SKM-1 (cell line): ENCODE measurements around the gene TMEM86B.
A peak's percentile ranks its signal among the peaks of the same experiment; 100 is the strongest.

Experiments
- DNase-seq: peaks from one replicate; lab custom pipeline; 2025; ENCODE audit not compliant: unreplicated experiment; lab: John Stamatoyannopoulos, UW

TMEM86B gene

GRCh38 chr19:55228403-55229031, at the start of gene TMEM86B:
TSS of gene TMEM86B (minus strand) at chr19:55228763. CDS start at chr19:55228741, 22 bp downstream.
- no peak for DNase-seq

- no peak for DNase-seq
These were observed 48.9 kb upstream of the TMEM86B start for GRCh38 chr19:55277494-55277893.

GRCh38 chr19:55276720-55277430, 48.3 kb upstream of the TMEM86B start:
- no peak for DNase-seq

GRCh38 chr19:55275851-55276719, 47.5 kb upstream of the TMEM86B start:
- DNase-seq, result no peak

GRCh38 chr19:55273978-55274707, 45.6 kb upstream of the TMEM86B start:
- DNase-seq, result no peak

- DNase-seq, result no peak
These were observed 43.6 kb upstream of the TMEM86B start for GRCh38 chr19:55272142-55272541.

- DNase-seq, result no peak
These were observed 41.8 kb upstream of the TMEM86B start for GRCh38 chr19:55270172-55270942.

GRCh38 chr19:55269299-55269698, 40.7 kb upstream of the TMEM86B start:
- no peak for DNase-seq

GRCh38 chr19:55266840-55267239, 38.3 kb upstream of the TMEM86B start:
- no peak for DNase-seq

- no peak for DNase-seq
These were observed 37.8 kb upstream of the TMEM86B start for GRCh38 chr19:55266404-55266803.

GRCh38 chr19:55265723-55266386, 37.3 kb upstream of the TMEM86B start:
- no peak for DNase-seq

GRCh38 chr19:55265173-55265572, 36.6 kb upstream of the TMEM86B start:
- DNase-seq, result no peak

- DNase-seq, result no peak
These were observed 36.0 kb upstream of the TMEM86B start for GRCh38 chr19:55264531-55264930.

- DNase-seq, result no peak
These were observed 33.8 kb upstream of the TMEM86B start for GRCh38 chr19:55262359-55262758.

GRCh38 chr19:55261671-55262126, 33.1 kb upstream of the TMEM86B start:
- no peak for DNase-seq

GRCh38 chr19:55259540-55260210, 31.1 kb upstream of the TMEM86B start:
- DNase-seq, result no peak

- peak; percentile 78 for DNase-seq
These were observed 30.4 kb upstream of the TMEM86B start, which contains the start of gene PPP6R1 for GRCh38 chr19:55258828-55259539. TSS of gene PPP6R1 (minus strand) at chr19:55259017. CDS start at chr19:55247103, 11,914 bp downstream.

- DNase-seq, result no peak
These were observed 29.9 kb upstream of the TMEM86B start for GRCh38 chr19:55258476-55258827.
